Stimulated activated naive CD8-positive, alpha-beta T cell treated with anti-CD3 and anti-CD28 coated beads, Interleukin-15, amount 100 ng/mL, for 72 hours (primary cell): ENCODE results near the gene OR9Q2.
"Not testable (repeated sequence)": the region's sequence is repeated elsewhere in the genome, so short reads cannot be mapped to it uniquely, and the experiment has no call there.

Source experiments
- ATAC-seq: fragments of 150-1000 bp; cut with Tn5 transposase; 2 replicates; pipeline ENCODE4 v1.10.0; 2021; ENCODE audit warnings: mild to moderate bottlenecking, moderate library complexity
- DNase-seq, 2 donors: peaks; one replicate each; pipeline ENCODE4 v3.0.0; 2021 to 2022
- H3K27ac Mint-ChIP-seq, 2 donors: one replicate each; pipeline ENCODE4 v1.8.0; 2022; ENCODE audit warnings: mild to moderate bottlenecking in 2 of 2, mixed read lengths in 2 of 2, moderate library complexity in 2 of 2
- H3K27me3 Mint-ChIP-seq: one replicate; pipeline ENCODE4 v1.8.0; 2022; ENCODE audit warnings: mixed read lengths
- H3K4me1 Mint-ChIP-seq: one replicate; pipeline ENCODE4 v1.8.0; 2022; ENCODE audit warnings: mild to moderate bottlenecking, mixed read lengths
- H3K4me3 Mint-ChIP-seq, 2 donors: one replicate each; pipeline ENCODE4 v1.8.0; 2022; ENCODE audit warnings: mild to moderate bottlenecking in 2 of 2, mixed read lengths in 2 of 2, moderate library complexity in 1 of 2
- H3K9me3 Mint-ChIP-seq, 2 donors: one replicate each; pipeline ENCODE4 v1.8.0; 2022; ENCODE audit warnings: mixed read lengths in 2 of 2

The OR9Q2 gene, protein sequence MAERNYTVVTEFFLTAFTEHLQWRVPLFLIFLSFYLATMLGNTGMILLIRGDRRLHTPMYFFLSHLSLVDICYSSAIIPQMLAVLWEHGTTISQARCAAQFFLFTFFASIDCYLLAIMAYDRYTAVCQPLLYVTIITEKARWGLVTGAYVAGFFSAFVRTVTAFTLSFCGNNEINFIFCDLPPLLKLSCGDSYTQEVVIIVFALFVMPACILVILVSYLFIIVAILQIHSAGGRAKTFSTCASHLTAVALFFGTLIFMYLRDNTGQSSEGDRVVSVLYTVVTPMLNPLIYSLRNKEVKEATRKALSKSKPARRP

DNA sequence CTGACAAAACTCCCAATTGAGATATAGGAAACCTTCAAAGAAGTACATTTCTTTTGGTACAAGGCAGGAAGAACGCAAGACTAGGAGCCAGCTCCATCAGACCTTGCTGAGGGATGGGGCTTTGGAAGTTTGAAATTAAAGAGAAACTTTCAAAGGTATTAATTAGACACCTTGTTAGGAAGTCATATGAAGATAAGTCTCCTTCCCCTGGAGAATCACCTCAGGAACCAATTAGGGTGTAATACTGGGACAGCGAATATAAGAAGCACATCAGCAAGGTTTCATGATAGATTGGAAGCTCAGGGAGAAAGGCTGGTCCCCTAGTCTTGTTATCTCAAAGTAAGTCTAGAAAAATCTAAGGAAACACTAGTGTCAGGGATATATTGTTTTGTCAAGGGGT lies at the start of gene OR9Q2:
Gene OR9Q2 (plus strand): TSS at position 301 of the 400 bp plus-strand sequence. CDS start 1,421 bp downstream, outside the sequence.
- Mint-ChIP-seq H3K4me1 (no peaks in the 10 kb centered on the region), H3K27me3 (no peaks in the 10 kb centered on the region)
- no peak for ATAC-seq

DNA sequence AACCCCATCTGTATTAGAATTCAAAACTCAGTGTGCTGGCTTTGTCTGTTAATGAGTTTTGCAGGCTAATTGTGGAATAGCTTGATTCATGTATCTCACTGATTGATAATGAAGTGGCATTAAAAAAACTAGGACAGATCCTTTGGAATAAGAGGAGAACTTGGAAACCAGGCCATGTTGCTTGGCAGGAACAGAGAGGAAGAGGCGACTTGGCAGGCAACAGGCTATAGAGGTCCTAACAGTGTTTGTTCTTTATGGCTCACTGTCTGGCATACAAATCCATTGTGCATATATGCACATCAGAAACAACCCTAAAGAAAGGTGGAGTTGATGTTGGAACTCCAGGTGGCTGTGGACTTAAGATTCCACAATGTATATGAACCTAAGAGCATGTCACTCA lies 46.1 kb upstream of the OR9Q2 start:
- no peak overlapping the region for H3K27ac Mint-ChIP-seq
- ATAC-seq = no peak
- H3K9me3 Mint-ChIP-seq = peaks cover 0 to 5% of the 10 kb centered on the region in 2 donors
- H3K27me3 Mint-ChIP-seq = peaks cover 8% of the 10 kb centered on the region
- no peaks in the 10 kb centered on the region for H3K4me1 Mint-ChIP-seq
- DNase-seq = no peak
- H3K4me3 Mint-ChIP-seq = no peak overlapping the region

More for the DNA sequence above, at the start of gene OR9Q2:
- no peaks in the 10 kb centered on the region for H3K9me3 Mint-ChIP-seq
- H3K4me3 Mint-ChIP-seq = no peak within 1 kb of the TSS
- H3K27ac Mint-ChIP-seq = peak within 1 kb of the TSS in 1 of 2 donors; percentile 9
- DNase-seq = no peak

DNA sequence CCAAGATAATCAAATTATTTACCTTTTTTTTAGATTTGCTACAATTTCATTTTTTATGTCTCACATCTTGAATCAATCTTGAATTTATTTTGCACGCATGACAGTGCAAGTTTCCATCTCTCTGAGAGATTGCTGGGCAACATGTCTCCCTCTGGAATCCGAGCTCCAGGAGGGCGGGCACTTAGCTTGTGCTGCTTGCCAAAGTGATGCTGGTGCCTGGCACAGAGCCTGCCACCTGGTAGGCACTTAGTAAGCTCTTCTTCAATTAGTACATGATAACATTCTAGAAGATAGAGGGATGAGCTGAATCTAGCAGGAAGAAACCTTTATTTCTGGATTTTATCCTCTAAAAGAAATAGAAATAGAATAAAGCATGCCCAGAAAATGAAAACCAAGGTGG lies 36.1 kb upstream of the OR9Q2 start:
- no peak overlapping the region for H3K27ac Mint-ChIP-seq

DNA sequence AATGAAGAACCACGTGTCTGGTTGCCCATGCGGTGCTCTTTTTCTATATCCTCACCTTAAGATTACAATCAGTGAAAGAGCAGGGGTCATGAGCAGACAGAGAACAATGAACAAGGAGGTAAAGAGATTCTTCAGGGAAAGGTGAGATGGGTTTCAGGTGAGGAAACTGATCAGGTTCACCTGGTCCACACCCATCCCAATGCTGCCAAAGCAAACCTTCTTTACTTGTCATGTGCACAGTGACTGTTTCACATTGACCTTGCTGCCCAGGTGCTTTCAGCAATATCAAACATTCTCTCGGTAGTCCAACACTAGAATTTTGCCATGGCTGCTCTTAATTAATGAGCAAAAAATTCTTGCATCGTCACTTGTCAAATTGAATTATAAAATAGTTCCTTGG lies 24.5 kb upstream of the OR9Q2 start:
- peaks cover 10% of the 10 kb centered on the region for H3K27me3 Mint-ChIP-seq

More for the DNA sequence above, 36.1 kb upstream of the OR9Q2 start:
- Mint-ChIP-seq H3K27me3 (peaks cover 24% of the 10 kb centered on the region), H3K4me1 (no peaks in the 10 kb centered on the region), H3K4me3 (no peak overlapping the region), H3K9me3 (no peaks in the 10 kb centered on the region)
- DNase-seq (no peak), ATAC-seq (no peak)

DNA sequence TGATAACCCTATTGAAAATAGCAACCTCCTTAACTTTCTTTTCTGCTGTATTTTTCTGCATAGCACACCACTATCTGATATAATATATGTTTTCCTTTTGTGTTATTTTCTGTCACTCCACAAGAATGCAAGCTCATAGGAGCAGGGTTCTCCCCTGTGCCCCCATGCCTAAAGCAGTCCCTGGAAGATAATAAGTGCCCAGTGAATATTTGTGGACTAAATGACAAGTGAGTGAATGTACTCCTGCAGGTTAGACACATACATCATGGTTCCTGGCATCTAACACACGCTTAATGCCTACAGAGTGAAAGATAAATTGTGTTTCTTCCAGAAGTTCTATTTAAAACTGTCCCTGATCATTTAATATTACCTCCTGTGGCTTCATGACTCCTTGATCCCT lies 23.9 kb upstream of the OR9Q2 start:
- H3K9me3 Mint-ChIP-seq = peaks cover 0 to 4% of the 10 kb centered on the region in 2 donors
- no peak for DNase-seq
- no peaks in the 10 kb centered on the region for H3K4me1 Mint-ChIP-seq
- ATAC-seq = no peak
- H3K27me3 Mint-ChIP-seq = peaks cover 10% of the 10 kb centered on the region
- no peak overlapping the region for H3K27ac Mint-ChIP-seq
- no peak overlapping the region for H3K4me3 Mint-ChIP-seq

More for the DNA sequence above, 24.5 kb upstream of the OR9Q2 start:
- no peak for ATAC-seq
- Mint-ChIP-seq H3K4me1 (no peaks in the 10 kb centered on the region), H3K4me3 (no peak overlapping the region), H3K9me3 (peaks cover 0 to 4% of the 10 kb centered on the region in 2 donors), H3K27ac (no peak overlapping the region)
- DNase-seq = no peak

DNA sequence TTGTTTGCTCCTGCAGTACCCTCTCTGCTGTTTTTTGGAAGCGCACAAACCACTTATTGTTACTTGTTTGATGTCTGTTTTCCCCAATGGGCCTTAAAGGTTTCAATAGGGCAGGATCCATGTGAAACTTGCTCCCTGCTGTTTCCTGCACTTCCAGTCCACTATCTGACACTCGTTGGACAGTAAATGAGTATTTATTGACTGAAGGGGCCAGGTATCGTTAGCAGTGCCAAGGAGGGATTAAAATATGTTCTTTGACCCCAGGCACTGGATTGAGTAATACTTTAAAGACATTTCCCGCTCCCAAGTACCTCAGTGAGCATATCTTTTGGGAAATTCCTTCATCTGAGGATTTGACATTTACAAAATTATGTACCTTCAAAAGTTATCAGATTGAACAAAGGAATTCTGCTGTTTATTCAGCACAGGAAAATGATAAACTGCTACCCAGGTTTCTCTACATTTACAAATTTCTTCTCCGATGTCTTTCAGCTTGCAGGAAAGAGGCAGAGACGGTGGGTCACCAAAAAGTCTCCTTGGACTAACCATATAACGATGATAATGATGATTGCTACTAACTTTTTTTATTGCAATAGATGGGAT lies 23.3 kb upstream of the OR9Q2 start:
- H3K9me3 Mint-ChIP-seq = peaks cover 0 to 4% of the 10 kb centered on the region in 2 donors
- peaks cover 10% of the 10 kb centered on the region for H3K27me3 Mint-ChIP-seq
- no peak overlapping the region for H3K27ac Mint-ChIP-seq
- no peaks in the 10 kb centered on the region for H3K4me1 Mint-ChIP-seq
- H3K4me3 Mint-ChIP-seq = no peak overlapping the region
- ATAC-seq (no peak), DNase-seq (no peak)

DNA sequence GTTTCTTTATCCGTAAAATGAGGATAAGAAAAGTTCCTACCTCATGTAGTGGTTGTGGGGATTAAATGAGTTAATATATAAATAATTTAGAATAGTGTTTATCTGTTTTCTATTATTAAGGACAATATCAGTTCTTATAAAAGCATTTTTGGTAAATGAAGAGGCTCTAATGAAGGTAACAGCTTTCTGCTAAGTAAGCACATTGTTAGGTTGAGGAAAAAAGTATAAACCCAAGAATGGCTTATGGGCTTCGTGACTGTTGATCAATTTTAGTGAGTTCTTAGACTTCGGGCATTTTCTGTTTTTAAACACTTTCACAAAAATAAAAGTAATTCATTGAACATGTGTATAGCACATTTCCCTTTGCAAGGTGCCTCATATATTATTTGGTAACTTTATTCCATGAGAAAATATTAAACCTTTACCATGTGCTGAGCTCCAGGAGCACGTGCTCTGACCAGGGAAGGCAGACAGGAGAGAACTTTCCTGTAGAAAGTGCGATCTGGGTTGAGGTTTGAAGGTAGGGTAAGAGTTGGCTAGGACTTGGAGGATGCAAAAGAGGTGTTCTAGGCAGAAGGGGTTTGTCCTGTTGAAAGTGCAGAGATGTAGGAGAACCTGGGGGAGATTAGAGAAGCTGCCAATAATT lies 11.3 kb upstream of the OR9Q2 start:
- H3K27ac Mint-ChIP-seq = no peak overlapping the region
- H3K4me3 Mint-ChIP-seq = no peak overlapping the region
- H3K4me1 Mint-ChIP-seq = no peaks in the 10 kb centered on the region
- no peaks in the 10 kb centered on the region for H3K9me3 Mint-ChIP-seq
- peaks cover 32% of the 10 kb centered on the region for H3K27me3 Mint-ChIP-seq
- ATAC-seq (no peak), DNase-seq (no peak)

DNA sequence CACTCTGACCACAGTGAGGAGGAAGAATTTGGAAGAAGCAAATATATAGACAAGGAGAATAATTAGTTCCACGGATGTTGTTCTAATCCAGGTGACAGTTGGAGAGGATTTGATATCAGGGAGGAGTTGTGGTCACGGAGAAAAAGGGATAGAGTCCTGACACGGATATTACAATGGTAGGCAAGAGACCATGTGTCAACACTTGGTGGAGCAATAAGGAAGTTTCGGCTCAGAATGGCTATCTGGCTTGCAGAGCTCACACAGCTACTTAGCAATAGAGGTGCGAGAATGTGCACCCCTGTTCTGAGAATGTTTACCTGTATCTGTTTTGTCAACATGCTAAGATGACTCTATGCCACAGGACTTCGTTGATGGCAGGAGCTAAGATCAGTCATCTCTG lies 10.4 kb upstream of the OR9Q2 start:
- Mint-ChIP-seq H3K4me3 (no peak overlapping the region), H3K27ac (no peak overlapping the region), H3K9me3 (no peaks in the 10 kb centered on the region), H3K4me1 (no peaks in the 10 kb centered on the region), H3K27me3 (peaks cover 32% of the 10 kb centered on the region)
- DNase-seq (no peak), ATAC-seq (no peak)

DNA sequence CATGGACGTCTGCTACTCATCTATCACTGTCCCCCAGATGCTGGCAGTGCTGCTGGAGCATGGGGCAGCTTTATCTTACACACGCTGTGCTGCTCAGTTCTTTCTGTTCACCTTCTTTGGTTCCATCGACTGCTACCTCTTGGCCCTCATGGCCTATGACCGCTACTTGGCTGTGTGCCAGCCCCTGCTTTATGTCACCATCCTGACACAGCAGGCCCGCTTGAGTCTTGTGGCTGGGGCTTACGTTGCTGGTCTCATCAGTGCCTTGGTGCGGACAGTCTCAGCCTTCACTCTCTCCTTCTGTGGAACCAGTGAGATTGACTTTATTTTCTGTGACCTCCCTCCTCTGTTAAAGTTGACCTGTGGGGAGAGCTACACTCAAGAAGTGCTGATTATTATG lies 9.2 kb upstream of the OR9Q2 start:
- H3K9me3 Mint-ChIP-seq = no peaks in the 10 kb centered on the region
- ATAC-seq (no peak), DNase-seq (no peak)
- H3K27me3 Mint-ChIP-seq = peaks cover 32% of the 10 kb centered on the region
- H3K27ac Mint-ChIP-seq = no peak overlapping the region
- H3K4me3 Mint-ChIP-seq = no peak overlapping the region
- no peaks in the 10 kb centered on the region for H3K4me1 Mint-ChIP-seq

DNA sequence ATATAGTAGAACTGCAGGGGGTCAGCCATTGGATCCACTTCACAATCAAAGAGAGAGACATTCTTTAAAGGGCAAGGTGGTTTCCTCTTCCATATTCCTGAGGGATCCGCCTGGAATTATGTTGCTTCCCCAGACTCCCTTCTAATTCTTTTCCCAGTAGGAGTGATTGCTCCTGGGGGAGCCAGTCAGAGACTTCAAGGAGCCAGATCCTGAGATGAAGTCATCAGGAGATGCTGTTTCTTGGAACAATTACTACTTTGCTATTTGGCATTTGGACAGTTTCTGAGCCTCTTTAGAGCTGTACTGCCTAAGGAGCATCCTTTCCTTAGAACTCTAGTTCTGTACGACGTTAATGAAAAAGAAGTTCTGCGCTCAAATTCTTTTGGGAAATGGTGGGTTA lies 1.9 kb upstream of the OR9Q2 start:
- no peaks in the 10 kb centered on the region for H3K27me3 Mint-ChIP-seq
- no peaks in the 10 kb centered on the region for H3K9me3 Mint-ChIP-seq
- DNase-seq = no peak
- H3K4me1 Mint-ChIP-seq = no peaks in the 10 kb centered on the region
- H3K4me3 Mint-ChIP-seq = no peak overlapping the region
- H3K27ac Mint-ChIP-seq = no peak overlapping the region
- ATAC-seq = no peak

DNA sequence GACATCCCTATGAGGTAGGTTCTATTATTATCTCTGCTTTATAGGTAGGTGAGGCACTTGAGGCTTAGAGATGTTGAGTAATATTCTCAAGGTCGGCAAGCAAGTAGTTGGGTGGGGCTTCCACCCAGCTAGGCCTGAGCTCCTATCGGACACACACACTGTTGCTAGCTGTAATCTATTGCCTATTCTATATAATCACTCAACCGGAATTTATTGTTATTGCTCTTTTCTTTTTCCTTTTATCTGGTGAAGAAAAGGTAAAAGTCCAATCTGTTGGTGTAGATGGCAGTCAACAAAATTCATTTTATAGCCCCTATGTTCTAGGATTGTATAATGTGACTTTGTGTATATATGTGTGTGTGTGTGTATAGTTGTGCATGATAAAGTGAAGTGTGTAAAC lies 3.4 kb downstream of the OR9Q2 start:
- Mint-ChIP-seq H3K4me3 (no peak overlapping the region), H3K9me3 (no peaks in the 10 kb centered on the region), H3K4me1 (no peaks in the 10 kb centered on the region), H3K27ac (no peak overlapping the region), H3K27me3 (no peaks in the 10 kb centered on the region)
- ATAC-seq (no peak), DNase-seq (no peak)

DNA sequence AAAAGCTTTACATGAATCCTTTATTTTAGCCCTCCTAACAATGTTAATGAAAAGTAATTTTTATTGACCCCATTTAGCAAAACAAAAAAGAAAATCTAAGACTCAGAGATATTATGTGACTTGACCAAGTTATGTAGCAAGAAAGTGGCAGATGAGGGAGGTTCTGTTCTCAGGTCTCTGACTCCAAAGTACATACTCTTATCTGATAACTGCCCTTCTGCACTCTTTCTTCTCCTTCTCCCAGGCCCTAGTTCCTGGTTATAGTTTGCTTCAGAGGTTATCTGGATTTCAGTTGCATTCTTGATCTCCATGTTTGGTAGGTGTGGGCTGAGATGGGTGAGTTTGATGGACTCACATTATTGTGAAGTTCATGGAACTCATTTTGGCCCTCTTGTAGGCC lies 4.5 kb downstream of the OR9Q2 start:
- DNase-seq (no peak), ATAC-seq (no peak)
- Mint-ChIP-seq H3K9me3 (peaks cover 0 to 3% of the 10 kb centered on the region in 2 donors), H3K4me1 (no peaks in the 10 kb centered on the region), H3K4me3 (no peak overlapping the region), H3K27ac (no peak overlapping the region), H3K27me3 (no peaks in the 10 kb centered on the region)

DNA sequence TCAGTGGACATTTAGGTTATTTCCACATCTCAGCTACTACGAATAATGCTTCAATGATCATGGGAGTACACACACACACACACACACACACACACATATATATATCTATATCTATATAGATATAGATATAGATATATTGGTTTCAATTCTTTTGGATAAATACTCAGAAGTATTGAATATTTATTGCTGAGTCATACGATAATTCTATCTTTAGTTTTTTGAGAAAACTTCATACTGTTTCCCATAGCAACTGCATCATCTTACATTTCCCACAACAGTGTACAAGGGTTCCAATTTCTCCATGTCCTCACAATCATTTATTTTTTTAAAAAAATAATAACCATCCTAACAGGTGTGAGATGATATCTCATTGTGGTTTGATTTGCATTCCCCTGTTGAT lies 7.1 kb downstream of the OR9Q2 start:
- no peak for DNase-seq
- Mint-ChIP-seq H3K27me3 (no peaks in the 10 kb centered on the region), H3K4me1 (no peaks in the 10 kb centered on the region), H3K27ac (no peak overlapping the region), H3K9me3 (peaks cover 0 to 9% of the 10 kb centered on the region in 2 donors), H3K4me3 (no peak overlapping the region)
- ATAC-seq = no peak

DNA sequence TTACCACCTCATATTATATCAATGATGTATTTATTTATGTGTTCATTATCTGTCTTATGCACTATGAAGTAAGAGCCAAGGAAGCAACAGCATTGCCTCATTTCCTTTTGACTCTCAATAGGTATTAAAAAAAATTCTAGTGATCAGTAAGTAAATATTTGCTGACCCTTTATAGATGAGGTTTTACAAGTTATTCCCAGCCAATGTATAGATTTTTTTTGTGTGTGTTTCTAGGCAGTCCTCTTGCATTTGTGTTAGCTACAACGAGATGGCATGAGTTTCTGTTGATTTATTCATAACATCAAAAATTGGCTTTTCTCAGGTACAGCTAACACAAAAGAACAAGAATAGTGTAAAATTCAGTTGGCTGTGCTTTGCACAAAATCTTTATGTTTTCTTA lies 10.4 kb downstream of the OR9Q2 start:
- DNase-seq = no peak
- Mint-ChIP-seq H3K4me3 (no peak overlapping the region), H3K9me3 (peaks cover 0 to 9% of the 10 kb centered on the region in 2 donors), H3K27ac (no peak overlapping the region), H3K27me3 (peaks cover 3% of the 10 kb centered on the region), H3K4me1 (no peaks in the 10 kb centered on the region)
- ATAC-seq = no peak

DNA sequence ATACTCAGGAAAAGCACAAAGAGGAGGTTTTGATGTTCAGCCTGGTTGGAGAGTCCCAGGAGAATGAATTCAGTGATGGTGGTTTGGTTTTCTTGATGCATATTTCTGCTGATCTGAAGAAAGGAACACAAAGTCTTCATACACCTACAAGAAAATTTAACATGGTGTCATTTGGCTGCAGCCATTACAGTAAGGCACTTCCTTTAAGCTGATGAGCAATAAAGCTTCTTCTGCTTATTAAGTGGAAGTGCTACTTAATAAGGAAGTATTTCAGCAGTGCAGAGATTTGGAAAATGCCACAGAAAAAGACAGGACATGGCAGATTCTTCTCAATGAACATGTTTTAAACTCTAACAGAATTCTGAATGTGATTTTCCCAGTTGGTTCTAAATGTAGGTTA lies 15.2 kb downstream of the OR9Q2 start, which contains the start of gene OR1S2:
Gene OR1S2 (minus strand): TSS at position 101 of the 400 bp plus-strand sequence. CDS start 0 bp downstream, at position 101.
- Mint-ChIP-seq H3K4me3 (no peak within 1 kb of the TSS), H3K9me3 (peaks cover 0 to 1% of the 10 kb centered on the region in 2 donors), H3K27ac (no peak within 1 kb of the TSS), H3K4me1 (no peaks in the 10 kb centered on the region), H3K27me3 (peaks cover 10% of the 10 kb centered on the region)
- no peak for DNase-seq
- ATAC-seq = no peak

DNA sequence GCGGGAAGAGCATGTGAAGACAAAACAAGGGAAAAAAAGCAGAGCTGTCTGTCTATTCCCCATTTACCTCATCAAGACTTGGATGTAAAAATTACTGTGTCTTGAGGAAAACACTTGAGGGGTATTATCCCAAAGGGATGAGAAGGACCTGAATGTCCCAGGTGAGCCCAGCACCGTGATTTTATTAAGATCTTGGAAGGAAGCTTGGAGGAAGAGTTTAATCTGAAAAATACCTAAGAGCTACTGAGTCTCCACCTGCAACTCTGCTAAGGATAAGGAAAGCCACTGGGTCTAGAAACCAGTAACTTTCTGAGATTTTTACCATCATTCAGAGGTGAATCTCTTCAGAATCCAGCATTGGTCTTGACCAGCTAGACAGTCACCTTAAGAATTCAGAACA lies 23.6 kb downstream of the OR9Q2 start, which contains the start of gene OR1S1:
Gene OR1S1 (plus strand): TSS at position 301 of the 400 bp plus-strand sequence.
- not testable (repeated sequence) for H3K4me3 Mint-ChIP-seq
- H3K9me3 Mint-ChIP-seq = peaks cover 0 to 12% of the 10 kb centered on the region in 2 donors

More for the DNA sequence above, 23.6 kb downstream of the OR9Q2 start, which contains the start of gene OR1S1:
- not testable (repeated sequence) for H3K27ac Mint-ChIP-seq, H3K27me3 Mint-ChIP-seq, DNase-seq, H3K4me1 Mint-ChIP-seq, ATAC-seq
